Measurements from ENCODE around the gene NFKB1. TPM values are rescaled to one million over a fixed set of nuclear protein-coding genes. Genes with fewer than 3 reads are reported as not detected.
A peak's percentile ranks its signal among the peaks of the same experiment; 100 is the strongest.

Gene NFKB1
- total and polyA plus RNA-seq, 9 of the 15 experiments (the other 6 are each of a cell fraction or from before 2014, with no cell fraction given): 2.4 to 14.5 (median 10.3) TPM

DNA sequence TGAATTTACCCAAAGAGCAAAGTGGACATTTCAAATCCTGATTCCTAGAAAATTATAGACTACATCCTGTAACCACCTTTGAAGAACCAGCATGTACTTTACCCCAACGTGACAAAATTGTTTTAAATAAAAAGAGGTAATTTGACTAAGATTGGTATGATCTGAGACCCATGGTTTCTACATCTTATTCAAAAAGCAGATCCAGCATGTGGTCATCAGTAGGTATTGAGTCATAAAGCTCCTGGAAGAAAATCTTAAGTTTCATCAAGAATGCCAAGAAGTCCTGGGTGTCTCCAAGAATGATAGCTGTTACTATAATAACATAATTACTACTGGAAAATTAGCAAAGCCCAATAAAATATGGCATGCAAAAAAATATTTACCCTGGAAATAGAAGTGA is 61.8 kb downstream of the NFKB1 start:
- H3K27me3 ChIP-seq (ENCODE audit: control insufficient read depth in 2 of 2, insufficient read depth in 2 of 2, low read length in 2 of 2): no peaks in the 10 kb centered on the region
- ATAC-seq (no peak), FAIRE-seq (no peak), DNase-seq (ENCODE audit: extremely low read depth in 1 of 4, low spot score in 3 of 4) (no peak)
- H3K4me3 ChIP-seq: no peak overlapping the region
- peaks cover 4% of the 10 kb centered on the region; the same call in 1 of the 3 replicates for H3K36me3 ChIP-seq (ENCODE audit: control insufficient read depth, insufficient read depth, low read length)
- no peak overlapping the region for H3K9ac ChIP-seq (ENCODE audit: insufficient read depth in 1 of 2, low read depth in 2 of 2, low read length in 2 of 2)
- 32% methylated on average over 1 of the region's 1 CpG for WGBS (ENCODE audit: insufficient coverage, low coverage, missing lambda C conversion rate)
- POLR2A ChIA-PET: no interaction called here
- H3K9me3 ChIP-seq (replicated peaks; ENCODE audit: control insufficient read depth, insufficient read depth, low read depth, low read length): no peaks in the 10 kb centered on the region
- no peaks in the 10 kb centered on the region for H4K20me1 ChIP-seq (replicated peaks; ENCODE audit: control insufficient read depth, insufficient read depth, low read length)
- no peaks in the 10 kb centered on the region for H3K9me1 ChIP-seq (ENCODE audit: control insufficient read depth, insufficient read depth, low read length)
- peaks cover 0 to 15% of the 10 kb centered on the region in 2 experiments; a peak in 2 of 5 replicates for H3K4me1 ChIP-seq (replicated peaks in 1 of 2; ENCODE audit: control insufficient read depth in 2 of 2, insufficient read depth in 2 of 2, low read length in 2 of 2)
- H2AFZ ChIP-seq (ENCODE audit: low read depth, low read length): no peak overlapping the region
- no TSS peak for BruUV-seq (replicated peaks)
- intact Hi-C loops (cut with micrococcal nuclease): no loop called here
- CTCF ChIA-PET (ENCODE audit: low intra/inter-chr PET ratio): no interaction called here
- in situ Hi-C loops (cut with MboI): no loop called here
- no peak overlapping the region for H3K27ac ChIP-seq (ENCODE audit: extremely low read depth, low read depth, low read length)
- H3K79me2 ChIP-seq (ENCODE audit: control insufficient read depth, insufficient read depth, low read length): no peaks in the 10 kb centered on the region
- TF ChIP-seq BCL6 (CRISPR knock-in tag; IDR thresholded peaks at IDR 0.05) (no peak), BRD4 (IDR thresholded peaks at IDR 0.05) (no peak), SREBF1 (IDR thresholded peaks at IDR 0.05; ENCODE audit: borderline replicate concordance, low read depth, low read length) (no peak), ZNF57 (CRISPR knock-in tag; IDR thresholded peaks at IDR 0.05) (no peak), EP300 (IDR thresholded peaks at IDR 0.05; ENCODE audit: low read length) (no peak)
- H3K4me2 ChIP-seq (ENCODE audit: insufficient read depth, low read length): no peak overlapping the region

DNA sequence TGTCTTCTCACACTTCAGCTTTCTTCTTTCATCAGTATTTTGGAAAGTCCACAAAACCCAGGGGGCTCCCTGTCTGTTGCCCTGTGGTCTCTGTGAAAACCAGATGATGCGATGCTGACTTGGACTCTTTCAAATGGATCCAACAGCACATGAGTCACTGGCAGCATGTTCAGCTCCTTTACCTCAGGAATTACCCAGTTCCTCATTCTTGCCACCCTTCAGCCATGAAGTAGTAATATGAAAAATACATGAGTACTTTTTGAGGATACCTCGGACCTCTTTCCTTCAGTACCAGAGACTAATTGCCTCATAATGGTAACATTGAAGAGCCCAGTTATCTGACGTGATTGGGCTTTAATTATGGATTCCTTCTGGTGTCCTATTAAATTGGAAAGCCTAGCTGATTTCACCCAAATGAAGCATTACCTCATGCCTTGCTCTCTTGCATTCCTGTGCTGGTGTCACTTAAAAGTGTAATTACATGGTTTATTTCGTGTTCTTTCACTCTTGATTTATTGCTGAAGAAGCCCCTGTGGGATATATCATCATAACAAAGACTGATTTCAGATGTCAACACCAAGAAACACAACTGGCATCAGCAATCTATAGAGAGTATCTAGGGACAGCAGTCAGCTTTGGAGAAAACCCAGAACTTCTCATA is 63.4 kb downstream of the NFKB1 start:
- CTCF ChIA-PET (ENCODE audit: low intra/inter-chr PET ratio): no interaction called here
- POLR2A ChIA-PET: interaction anchor here (0.5 to 0.9 kb wide), 3 partner anchors 69 to 546 kb away, joined by 3 read pairs; no protein-coding TSS in a partner anchor
- Histone ChIP-seq H4K20me1 (replicated peaks; ENCODE audit: control insufficient read depth, insufficient read depth, low read length) (no peaks in the 10 kb centered on the region), H3K9ac (ENCODE audit: insufficient read depth in 1 of 2, low read depth in 2 of 2, low read length in 2 of 2) (no peak overlapping the region), H3K79me2 (ENCODE audit: control insufficient read depth, insufficient read depth, low read length) (no peaks in the 10 kb centered on the region), H3K9me3 (replicated peaks; ENCODE audit: control insufficient read depth, insufficient read depth, low read depth, low read length) (no peaks in the 10 kb centered on the region), H3K27me3 (ENCODE audit: control insufficient read depth in 2 of 2, insufficient read depth in 2 of 2, low read length in 2 of 2) (no peaks in the 10 kb centered on the region), H3K36me3 (ENCODE audit: control insufficient read depth, insufficient read depth, low read length) (peaks cover 4% of the 10 kb centered on the region; the same call in 1 of the 3 replicates), H3K4me3 (no peak overlapping the region), H2AFZ (ENCODE audit: low read depth, low read length) (no peak overlapping the region), H3K4me1 (replicated peaks in 1 of 2; ENCODE audit: control insufficient read depth in 2 of 2, insufficient read depth in 2 of 2, low read length in 2 of 2) (peaks cover 0 to 15% of the 10 kb centered on the region in 2 experiments; a peak in 2 of 5 replicates), H3K27ac (ENCODE audit: extremely low read depth, low read depth, low read length) (no peak overlapping the region), H3K9me1 (ENCODE audit: control insufficient read depth, insufficient read depth, low read length) (no peaks in the 10 kb centered on the region), H3K4me2 (ENCODE audit: insufficient read depth, low read length) (no peak overlapping the region)
- in situ Hi-C loops (cut with MboI) (no loop called here), intact Hi-C loops (cut with micrococcal nuclease) (no loop called here)
- FAIRE-seq: no peak
- no TSS peak for BruUV-seq (replicated peaks)
- DNase-seq (ENCODE audit: extremely low read depth in 1 of 4, low spot score in 3 of 4): no peak
- TF ChIP-seq PYGO2 (tag; IDR thresholded peaks at IDR 0.05): no peak
- TF ChIP-seq SPI1 (IDR thresholded peaks at IDR 0.05; ENCODE audit: borderline replicate concordance, low read depth, low read length): peak; percentile 62; the same call in 1 of the 2 replicates
- 40% methylated on average over 4 of the region's 4 CpGs for WGBS (ENCODE audit: insufficient coverage, low coverage, missing lambda C conversion rate)
- no peak for ATAC-seq

Measured in K562 (cell line).